NT2/D1 (cell line): ENCODE data around the gene NDUFB2.
A peak's percentile ranks its signal among the peaks of the same experiment; 100 is the strongest.

Experiments used
- DNase-seq: peaks from one replicate; pipeline ENCODE4 v3.0.0-alpha.2; 2011; ENCODE audit warnings: low read depth, low spot score
- H3K27me3 ChIP-seq: 2 replicates; pipeline ENCODE4 v1.6.0; 2011; ENCODE audit warnings: mild to moderate bottlenecking; ENCODE audit not compliant: insufficient read length, insufficient read depth
- H3K36me3 ChIP-seq: 2 replicates; pipeline ENCODE4 v1.6.1; 2011; ENCODE audit warnings: mild to moderate bottlenecking, low read length, mixed read lengths; ENCODE audit not compliant: insufficient read depth, insufficient read length
- H3K4me1 ChIP-seq: 2 replicates; pipeline ENCODE4 v1.5.1; 2011; ENCODE audit not compliant: insufficient read depth, insufficient read length
- H3K4me3 ChIP-seq: 2 replicates; pipeline ENCODE4 v1.5.1; 2011; ENCODE audit warnings: low read depth; ENCODE audit not compliant: insufficient read length
- H3K9ac ChIP-seq: 2 replicates; pipeline ENCODE4 v1.6.0; 2011; ENCODE audit warnings: low read depth; ENCODE audit not compliant: insufficient read length
- H3K9me3 ChIP-seq: 2 replicates; pipeline ENCODE4 v1.5.1; 2011; ENCODE audit warnings: mild to moderate bottlenecking, low read length; ENCODE audit not compliant: insufficient read depth
- SUZ12 ChIP-seq: IDR thresholded peaks from 2 replicates; pipeline ENCODE4 v1.6.1; 2011; ENCODE audit not compliant: insufficient read length, insufficient read depth; ENCODE audit errors: extremely low read depth
- YY1 ChIP-seq: IDR thresholded peaks from 2 replicates; pipeline ENCODE4 v1.6.1; 2011; ENCODE audit not compliant: insufficient read length, insufficient read depth
- ZNF274 ChIP-seq: IDR thresholded peaks from 2 replicates; pipeline ENCODE4 v1.6.1; 2011; ENCODE audit warnings: mild to moderate bottlenecking, low read depth, low read length

NDUFB2 gene

GRCh38 chr7:140696680-140697446, at the start of gene NDUFB2:
Gene NDUFB2, plus strand, starts transcription at chr7:140696708. Its CDS starts 37 bp downstream, at chr7:140696745.
- DNase-seq: peak; percentile 79
- Histone ChIP-seq H3K36me3 (peaks cover 7% of the 10 kb centered on the region), H3K9ac (peak within 1 kb of the TSS; percentile 97), H3K4me3 (peak within 1 kb of the TSS; percentile 81), H3K9me3 (no peaks in the 10 kb centered on the region), H3K4me1 (no peaks in the 10 kb centered on the region), H3K27me3 (no peaks in the 10 kb centered on the region)
- no peak for TF ChIP-seq SUZ12
- no peak for TF ChIP-seq ZNF274
- TF ChIP-seq YY1: no peak

- Histone ChIP-seq H3K4me3 (no peak overlapping the region), H3K9me3 (no peaks in the 10 kb centered on the region), H3K4me1 (peaks cover 4% of the 10 kb centered on the region), H3K36me3 (no peaks in the 10 kb centered on the region), H3K9ac (no peak overlapping the region), H3K27me3 (no peaks in the 10 kb centered on the region)
- no peak for TF ChIP-seq ZNF274
- no peak for TF ChIP-seq YY1
- no peak for TF ChIP-seq SUZ12
- no peak for DNase-seq
These were observed 49.4 kb upstream of the NDUFB2 start for GRCh38 chr7:140646931-140647647.

GRCh38 chr7:140649556-140650205, 46.8 kb upstream of the NDUFB2 start:
- Histone ChIP-seq H3K9ac (no peak overlapping the region), H3K4me1 (peaks cover 4% of the 10 kb centered on the region), H3K9me3 (no peaks in the 10 kb centered on the region), H3K4me3 (no peak overlapping the region), H3K36me3 (no peaks in the 10 kb centered on the region), H3K27me3 (no peaks in the 10 kb centered on the region)
- no peak for TF ChIP-seq SUZ12
- TF ChIP-seq ZNF274: no peak
- TF ChIP-seq YY1: no peak
- no peak for DNase-seq

GRCh38 chr7:140650367-140650766, 46.1 kb upstream of the NDUFB2 start:
- DNase-seq: no peak
- TF ChIP-seq SUZ12: no peak
- no peak for TF ChIP-seq ZNF274
- no peak for TF ChIP-seq YY1
- Histone ChIP-seq H3K4me3 (no peak overlapping the region), H3K4me1 (peaks cover 4% of the 10 kb centered on the region), H3K9me3 (no peaks in the 10 kb centered on the region), H3K9ac (no peak overlapping the region), H3K27me3 (no peaks in the 10 kb centered on the region), H3K36me3 (no peaks in the 10 kb centered on the region)

- DNase-seq: peak; percentile 79
- Histone ChIP-seq H3K9ac (peak overlapping the region; percentile 17), H3K4me1 (peaks cover 4% of the 10 kb centered on the region), H3K4me3 (no peak overlapping the region), H3K27me3 (no peaks in the 10 kb centered on the region), H3K9me3 (no peaks in the 10 kb centered on the region), H3K36me3 (no peaks in the 10 kb centered on the region)
- no peak for TF ChIP-seq SUZ12
- TF ChIP-seq ZNF274: no peak
- no peak for TF ChIP-seq YY1
These were observed 43.0 kb upstream of the NDUFB2 start for GRCh38 chr7:140653319-140654108.

GRCh38 chr7:140654109-140654387, 42.5 kb upstream of the NDUFB2 start:
- no peak for DNase-seq
- TF ChIP-seq SUZ12: no peak
- TF ChIP-seq YY1: no peak
- no peak for TF ChIP-seq ZNF274

More at GRCh38 chr7:140654109-140654387, 42.5 kb upstream of the NDUFB2 start:
- Histone ChIP-seq H3K4me3 (no peak overlapping the region), H3K4me1 (peaks cover 4% of the 10 kb centered on the region), H3K9me3 (no peaks in the 10 kb centered on the region), H3K36me3 (no peaks in the 10 kb centered on the region), H3K27me3 (no peaks in the 10 kb centered on the region), H3K9ac (no peak overlapping the region)
